Measurements from ENCODE around the gene CEP85L. TPM values are rescaled to one million over a fixed set of nuclear protein-coding genes. Genes with fewer than 3 reads are reported as not detected.

CEP85L gene
- total and polyA plus RNA-seq, 2 experiments from 2014 or later = 12.4 to 13.0 TPM

- Histone ChIP-seq H3K79me2 (ENCODE audit: insufficient read depth) (peaks cover 80% of the 10 kb centered on the region), H3K27me3 (replicated peaks; ENCODE audit: insufficient read depth) (no peaks in the 10 kb centered on the region), H3K9ac (no peak overlapping the region), H3K9me3 (ENCODE audit: low read depth) (no peaks in the 10 kb centered on the region), H3K4me3 (no peak overlapping the region), H2AFZ (no peak overlapping the region), H3K27ac (peak overlapping the region; percentile 76), H3K9me2 (ENCODE audit: insufficient read depth) (no peaks in the 10 kb centered on the region), H3K36me3 (ENCODE audit: low read depth) (no peaks in the 10 kb centered on the region), H4K20me1 (ENCODE audit: insufficient read depth) (peaks cover 3% of the 10 kb centered on the region; the same call in 1 of the 2 replicates), H3K4me2 (ENCODE audit: unreplicated experiment) (no peak overlapping the region), H3K4me1 (ENCODE audit: insufficient read depth) (peaks cover 19% of the 10 kb centered on the region), H3F3A (ENCODE audit: insufficient read depth) (peaks cover 34% of the 10 kb centered on the region)
- TF ChIP-seq EZH2phosphoT487 (IDR thresholded peaks at IDR 0.05; ENCODE audit: insufficient read depth, low read depth) (no peak), EZH2 (IDR thresholded peaks at IDR 0.05; ENCODE audit: insufficient read depth, poor library complexity, severe bottlenecking) (no peak)
- 93 to 97% methylated on average over 2 of the region's 2 CpGs for WGBS, 2 experiments (ENCODE audit: low coverage in 1 of 2, low lambda C conversion rate in 2 of 2, missing lambda C conversion rate in 2 of 2)
- no peak for DNase-seq
- in situ Hi-C loops (cut with MboI) = loop anchor here (10.0 kb wide), 1 partner anchor 295 kb away; no protein-coding TSS in a partner anchor
Measured at GRCh38 chr6:118579786-118580185, 71.6 kb downstream of the CEP85L start.

- H3K9me3 ChIP-seq (ENCODE audit: low read depth) = peaks cover 4% of the 10 kb centered on the region
- in situ Hi-C loops (cut with MboI) = no loop called here
- peaks cover 7% of the 10 kb centered on the region; the same call in 1 of the 2 replicates for H3K36me3 ChIP-seq (ENCODE audit: low read depth)
- no peak overlapping the region for H3K27ac ChIP-seq
- DNase-seq = peak; percentile 26
- H3K79me2 ChIP-seq (ENCODE audit: insufficient read depth) = peaks cover 80% of the 10 kb centered on the region
- H3K4me2 ChIP-seq (ENCODE audit: unreplicated experiment) = no peak overlapping the region
- no peak overlapping the region for H2AFZ ChIP-seq
- no peaks in the 10 kb centered on the region for H3K9me2 ChIP-seq (ENCODE audit: insufficient read depth)
- no peak overlapping the region for H3K4me3 ChIP-seq
- no peaks in the 10 kb centered on the region; the same call in 1 of the 2 replicates for H4K20me1 ChIP-seq (ENCODE audit: insufficient read depth)
- no peak overlapping the region for H3K9ac ChIP-seq
- no peaks in the 10 kb centered on the region for H3K27me3 ChIP-seq (replicated peaks; ENCODE audit: insufficient read depth)
- TF ChIP-seq EZH2phosphoT487 (IDR thresholded peaks at IDR 0.05; ENCODE audit: insufficient read depth, low read depth) (no peak), EZH2 (IDR thresholded peaks at IDR 0.05; ENCODE audit: insufficient read depth, poor library complexity, severe bottlenecking) (no peak)
- peaks cover 39% of the 10 kb centered on the region for H3F3A ChIP-seq (ENCODE audit: insufficient read depth)
- 90 to 98% methylated on average over 12 of the region's 12 CpGs for WGBS, 2 experiments (ENCODE audit: low coverage in 1 of 2, low lambda C conversion rate in 2 of 2, missing lambda C conversion rate in 2 of 2)
- H3K4me1 ChIP-seq (ENCODE audit: insufficient read depth) = peaks cover 19% of the 10 kb centered on the region
Measured at GRCh38 chr6:118578617-118579016, 72.8 kb downstream of the CEP85L start.

- Histone ChIP-seq H3K4me3 (no peak overlapping the region), H3K9ac (no peak overlapping the region), H2AFZ (no peak overlapping the region), H4K20me1 (ENCODE audit: insufficient read depth) (no peaks in the 10 kb centered on the region; the same call in 1 of the 2 replicates), H3K9me2 (ENCODE audit: insufficient read depth) (no peaks in the 10 kb centered on the region), H3K9me3 (ENCODE audit: low read depth) (peaks cover 4% of the 10 kb centered on the region), H3K27ac (no peak overlapping the region), H3K79me2 (ENCODE audit: insufficient read depth) (peaks cover 80% of the 10 kb centered on the region), H3K27me3 (replicated peaks; ENCODE audit: insufficient read depth) (no peaks in the 10 kb centered on the region), H3K4me2 (ENCODE audit: unreplicated experiment) (no peak overlapping the region), H3K36me3 (ENCODE audit: low read depth) (peaks cover 7% of the 10 kb centered on the region; the same call in 1 of the 2 replicates), H3F3A (ENCODE audit: insufficient read depth) (peaks cover 39% of the 10 kb centered on the region), H3K4me1 (ENCODE audit: insufficient read depth) (peaks cover 19% of the 10 kb centered on the region)
- in situ Hi-C loops (cut with MboI) = no loop called here
- no peak for TF ChIP-seq EZH2 (IDR thresholded peaks at IDR 0.05; ENCODE audit: insufficient read depth, poor library complexity, severe bottlenecking)
- TF ChIP-seq EZH2phosphoT487 (IDR thresholded peaks at IDR 0.05; ENCODE audit: insufficient read depth, low read depth) = no peak
- 70 to 74% methylated on average over 4 of the region's 4 CpGs for WGBS, 2 experiments (ENCODE audit: low coverage in 1 of 2, low lambda C conversion rate in 2 of 2, missing lambda C conversion rate in 2 of 2)
- DNase-seq = no peak
Measured at GRCh38 chr6:118577972-118578371, 73.4 kb downstream of the CEP85L start.

GRCh38 chr6:118574051-118574865 lies 77.1 kb downstream of the CEP85L start:
- in situ Hi-C loops (cut with MboI) = no loop called here
- Histone ChIP-seq H3K27ac (no peak overlapping the region), H3K9ac (no peak overlapping the region), H3K9me2 (ENCODE audit: insufficient read depth) (no peaks in the 10 kb centered on the region), H3K4me3 (no peak overlapping the region), H3K4me1 (ENCODE audit: insufficient read depth) (no peaks in the 10 kb centered on the region), H3F3A (ENCODE audit: insufficient read depth) (0 out of 2 replicates have a peak, but pooled peaks cover 5% of the 10 kb centered on the region), H3K9me3 (ENCODE audit: low read depth) (peaks cover 4% of the 10 kb centered on the region), H3K27me3 (replicated peaks; ENCODE audit: insufficient read depth) (no peaks in the 10 kb centered on the region), H3K4me2 (ENCODE audit: unreplicated experiment) (no peak overlapping the region), H3K36me3 (ENCODE audit: low read depth) (peaks cover 7% of the 10 kb centered on the region; the same call in 1 of the 2 replicates), H2AFZ (no peak overlapping the region), H4K20me1 (ENCODE audit: insufficient read depth) (no peaks in the 10 kb centered on the region; the same call in 1 of the 2 replicates), H3K79me2 (ENCODE audit: insufficient read depth) (peaks cover 93% of the 10 kb centered on the region)
- DNase-seq = no peak
- TF ChIP-seq EZH2 (IDR thresholded peaks at IDR 0.05; ENCODE audit: insufficient read depth, poor library complexity, severe bottlenecking) (no peak), EZH2phosphoT487 (IDR thresholded peaks at IDR 0.05; ENCODE audit: insufficient read depth, low read depth) (no peak)
- 94 to 96% methylated on average over 13 of the region's 13 CpGs for WGBS, 2 experiments (ENCODE audit: low coverage in 1 of 2, low lambda C conversion rate in 2 of 2, missing lambda C conversion rate in 2 of 2)
